HepG2 (cell line): Measurements from ENCODE around the gene SPX. TPM values are rescaled to one million over a fixed set of nuclear protein-coding genes. Genes with fewer than 3 reads are reported as not detected.

Experiments
- CCDC6 ChIP-seq: sonication (generic); formaldehyde crosslinking; IDR thresholded peaks from 2 replicates; pipeline ENCODE4 v1.8.1; 2022; ENCODE audit warnings: mild to moderate bottlenecking, missing genetic modification reagents, moderate library complexity
- E2F5 ChIP-seq: sonication (generic); formaldehyde crosslinking; conservative IDR thresholded peaks from 2 replicates; pipeline ENCODE4 v1.4.0; 2020; ENCODE audit warnings: missing genetic modification reagents
- EZH2 ChIP-seq: conservative IDR thresholded peaks from 2 replicates; pipeline ENCODE4 v1.6.1; 2012; ENCODE audit warnings: mild to moderate bottlenecking, low read depth, low read length, moderate library complexity
- HNRNPK ChIP-seq: fragments of 200-400 bp; formaldehyde crosslinking; IDR thresholded peaks from 2 replicates; pipeline ENCODE4 v1.6.1; 2018; ENCODE audit warnings: low read length, low read depth, moderate library complexity, mild to moderate bottlenecking; ENCODE audit not compliant: poor library complexity, severe bottlenecking
- MATR3 ChIP-seq: sonication (generic); formaldehyde crosslinking; IDR thresholded peaks from 2 replicates; pipeline ENCODE4 v1.4.0; 2020; ENCODE audit warnings: missing genetic modification reagents
- PCBP1 ChIP-seq: fragments of 200-400 bp; formaldehyde crosslinking; IDR thresholded peaks from 2 replicates; pipeline ENCODE4 v1.6.1; 2017; ENCODE audit warnings: mild to moderate bottlenecking, low read depth, low read length, borderline replicate concordance
- RBAK ChIP-seq: sonication (generic); formaldehyde crosslinking; IDR thresholded peaks from 2 replicates; pipeline ENCODE4 v1.5.1; 2020; ENCODE audit warnings: mild to moderate bottlenecking, missing genetic modification reagents
- TFAP4 ChIP-seq: sonication (generic); IDR thresholded peaks from 2 replicates; pipeline ENCODE4 v1.6.1; 2016; ENCODE audit warnings: low read depth, borderline replicate concordance
- ZMYM4 ChIP-seq: sonication (generic); formaldehyde crosslinking; IDR thresholded peaks from 2 replicates; pipeline ENCODE4 v1.8.1; 2023; ENCODE audit warnings: mild to moderate bottlenecking, missing genetic modification reagents
- ZNF142 ChIP-seq: sonication (generic); formaldehyde crosslinking; IDR thresholded peaks from 2 replicates; pipeline ENCODE4 v1.4.0; 2020; ENCODE audit warnings: missing genetic modification reagents
- ZNF275 ChIP-seq: sonication (generic); formaldehyde crosslinking; IDR thresholded peaks from 2 replicates; pipeline ENCODE4 v1.8.0; 2022; ENCODE audit warnings: missing genetic modification reagents, mild to moderate bottlenecking, inconsistent platforms, borderline replicate concordance
- ZNF598 ChIP-seq: sonication (generic); formaldehyde crosslinking; IDR thresholded peaks from 2 replicates; pipeline ENCODE4 v1.5.1; 2020; ENCODE audit warnings: mild to moderate bottlenecking, missing genetic modification reagents, borderline replicate concordance
- ZNF879 ChIP-seq: sonication (generic); formaldehyde crosslinking; IDR thresholded peaks from 2 replicates; pipeline ENCODE4 v1.8.1; 2023; ENCODE audit warnings: missing genetic modification reagents
- polyA plus RNA-seq, 8 experiments: library from polyadenylated mRNA; depleted of rRNA in 3 of 8; stranded (reverse) in 7 of 8; unstranded in 1 of 8; fragments of >200 nt; fragmentation: Illumina TruSeq in 4 of 8; extraction: Trizol in 4 of 8; gene quantifications; 2 replicates each; pipeline versions ENCODE4 v1.2.1 to v1.2.3, GENCODE V29; 2011 to 2016; ENCODE audit warnings: low read depth in 4 of 8, missing spikeins in 1 of 8, mixed read lengths in 1 of 8; ENCODE audit not compliant: insufficient read depth in 1 of 8
- total RNA-seq, 5 experiments: library from RNA; depleted of rRNA; stranded (reverse); fragments of >200 nt; fragmentation: Illumina TruSeq; extraction: Trizol; gene quantifications; 2 replicates each; pipeline ENCODE4 v1.2.3, GENCODE V29; 2016; ENCODE audit warnings: low read depth in 1 of 5

Gene SPX
- total and polyA plus RNA-seq, 2 of the 13 experiments (the other 11 are each of a cell fraction or from before 2014, with no cell fraction given) = 0.07 to 0.16 TPM

- TF ChIP-seq CCDC6 (CRISPR knock-in tag) (no peak), E2F5 (CRISPR knock-in tag) (no peak), TFAP4 (no peak), ZNF598 (CRISPR knock-in tag) (peak; percentile 1; the same call in 1 of the 2 replicates), MATR3 (no peak), EZH2 (no peak), ZNF879 (CRISPR knock-in tag) (no peak), RBAK (CRISPR knock-in tag) (no peak), PCBP1 (no peak), ZMYM4 (CRISPR knock-in tag) (no peak), ZNF142 (CRISPR knock-in tag) (no peak), ZNF275 (CRISPR knock-in tag) (0 out of 2 replicates have a peak, but pooled peaks have one; percentile 11), HNRNPK (no peak)
These were observed 24.0 kb upstream of the SPX start (continued) for GRCh38 chr12:21502164-21502496.
